Stimulated activated naive CD8-positive, alpha-beta T cell treated with anti-CD3 and anti-CD28 coated beads, Interleukin-15, Interleukin-2, amounts not matched to agents 100 U/mL and 50 U/mL, for 24 hours (primary cell): ENCODE results near the gene VPS4B.
A peak's percentile ranks its signal among the peaks of the same experiment; 100 is the strongest.
"Not testable (repeated sequence)": the region's sequence is repeated elsewhere in the genome, so short reads cannot be mapped to it uniquely, and the experiment has no call there.

Experiments used
- ATAC-seq: fragments of 150-1000 bp; cut with Tn5 transposase; one replicate; pipeline ENCODE4 v1.10.0; 2021
- DNase-seq: peaks from one replicate; pipeline ENCODE4 v3.0.0; 2021

VPS4B gene

DNA sequence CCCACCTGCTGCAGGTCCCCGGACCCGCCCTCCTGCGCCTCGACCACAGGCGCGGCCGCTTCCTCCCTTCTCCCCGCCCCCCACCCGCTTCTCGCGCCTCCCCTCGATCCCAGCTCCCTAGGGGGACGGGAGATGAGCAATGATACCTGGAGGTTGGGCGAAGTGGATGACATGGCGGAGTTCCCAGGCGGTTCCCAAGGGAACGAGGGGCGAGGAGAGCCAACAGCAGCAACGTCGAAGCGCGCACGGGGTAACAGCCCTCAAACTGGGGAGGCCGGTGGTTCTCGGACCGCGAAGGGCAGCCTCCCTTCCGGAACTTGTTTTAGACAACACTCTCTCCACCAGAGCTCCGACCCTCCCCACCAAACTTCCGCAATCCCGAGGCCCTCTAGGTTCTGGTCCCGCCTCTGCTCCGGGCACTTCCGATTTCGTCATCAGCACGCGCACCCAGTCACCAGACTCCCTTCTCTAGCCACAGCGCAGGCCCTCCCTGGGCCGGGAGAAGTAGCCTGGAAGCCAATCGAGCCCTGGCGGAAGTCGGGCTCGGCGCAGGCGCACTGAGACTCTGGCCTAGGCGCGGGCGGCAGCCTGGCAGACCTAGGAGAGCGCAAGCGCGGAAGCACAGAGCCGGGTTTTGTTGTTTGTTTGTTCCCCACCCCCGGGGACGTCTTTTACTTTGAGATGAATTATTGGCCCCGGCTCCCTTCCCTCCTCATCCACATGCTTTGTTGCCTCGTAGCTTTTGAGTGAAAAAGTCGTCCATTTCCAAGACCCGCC is at the start of gene VPS4B:
Gene VPS4B, minus strand, starts transcription at position 390 of the 777 bp plus-strand sequence. Its CDS starts 217 bp downstream, at position 173.
- peak; percentile 99 for DNase-seq

DNA sequence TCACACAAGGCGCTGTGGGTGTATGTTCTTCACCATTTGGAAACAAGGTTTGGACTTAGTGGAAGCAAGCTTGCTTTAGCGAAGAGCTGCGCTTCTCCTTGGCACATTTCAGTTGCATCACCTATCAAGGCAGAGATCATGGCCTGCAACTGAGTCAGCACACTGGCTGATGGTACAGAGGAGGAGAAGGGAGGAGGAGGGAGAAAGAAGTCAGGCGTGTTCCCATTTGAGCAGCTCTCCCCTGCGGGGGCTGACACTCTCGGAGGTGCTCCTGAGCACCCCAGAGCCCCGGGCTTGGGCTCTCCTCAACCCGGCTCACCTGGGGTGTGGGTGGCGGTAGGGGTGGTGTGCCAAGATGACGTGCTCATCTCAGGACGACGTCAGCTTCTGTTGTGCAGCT is 48.5 kb upstream of the VPS4B start:
- DNase-seq, result no peak
- ATAC-seq, result no peak

More for the DNA sequence above, at the start of gene VPS4B:
- peak; percentile 99 for ATAC-seq

DNA sequence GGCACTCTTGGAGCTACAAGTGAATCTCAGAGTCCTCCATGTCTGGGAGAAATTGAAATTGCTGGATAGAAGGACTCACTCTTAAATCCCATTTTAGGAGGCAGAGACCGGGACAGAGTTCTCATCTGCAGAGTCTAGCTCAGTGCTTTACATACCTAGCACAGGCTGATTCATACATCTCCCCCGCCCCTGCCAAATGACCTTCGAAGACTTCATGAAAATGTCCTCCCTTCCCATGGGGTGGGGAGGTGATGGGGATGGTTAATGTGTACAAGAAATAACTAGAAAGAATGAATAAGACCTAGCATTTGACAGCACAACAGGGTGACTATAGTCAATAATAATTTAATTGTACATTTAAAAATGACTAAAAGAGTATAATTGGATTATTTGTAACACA is 46.3 kb upstream of the VPS4B start:
- DNase-seq (no peak), ATAC-seq (no peak)

DNA sequence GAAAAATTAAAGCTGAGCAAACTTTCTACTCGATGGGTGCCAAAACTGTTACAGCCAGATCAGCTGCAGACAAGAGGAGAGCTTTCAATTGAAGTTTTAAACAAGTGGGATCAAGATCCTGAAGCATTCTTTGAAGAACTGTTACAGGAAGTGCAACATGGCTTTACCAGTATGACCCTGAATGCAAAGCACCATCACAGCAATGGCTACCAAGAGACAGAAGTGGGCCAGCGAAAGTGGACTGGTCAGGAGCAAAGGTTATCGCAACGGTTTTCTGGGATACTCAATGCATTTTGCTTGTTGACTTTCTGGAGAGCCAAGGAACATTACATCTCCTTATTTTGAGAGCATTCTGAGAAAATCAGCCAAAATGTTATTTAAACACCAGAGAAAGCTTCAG is 45.4 kb upstream of the VPS4B start:
- no peak for DNase-seq
- ATAC-seq, result no peak

DNA sequence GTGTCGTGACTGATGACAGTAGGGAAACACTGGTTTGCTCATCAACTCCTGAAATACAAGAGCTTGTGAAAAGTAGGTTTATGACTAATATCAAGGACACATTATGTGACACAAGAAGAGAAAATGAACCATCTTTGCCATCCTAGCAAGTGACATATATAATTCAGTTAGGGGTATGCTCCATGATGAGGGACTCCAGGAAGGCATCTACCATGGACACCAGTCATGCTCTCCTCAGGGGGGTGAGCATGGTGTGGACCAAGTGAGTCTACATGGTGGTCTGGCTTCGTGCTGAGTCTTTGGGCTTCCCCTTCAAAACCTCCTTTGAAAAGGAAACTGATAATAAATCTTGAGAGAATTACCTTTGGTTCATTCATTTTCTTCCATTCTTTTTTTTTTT is 42.8 kb upstream of the VPS4B start:
- ATAC-seq, result peak; percentile 75
- DNase-seq, result no peak

DNA sequence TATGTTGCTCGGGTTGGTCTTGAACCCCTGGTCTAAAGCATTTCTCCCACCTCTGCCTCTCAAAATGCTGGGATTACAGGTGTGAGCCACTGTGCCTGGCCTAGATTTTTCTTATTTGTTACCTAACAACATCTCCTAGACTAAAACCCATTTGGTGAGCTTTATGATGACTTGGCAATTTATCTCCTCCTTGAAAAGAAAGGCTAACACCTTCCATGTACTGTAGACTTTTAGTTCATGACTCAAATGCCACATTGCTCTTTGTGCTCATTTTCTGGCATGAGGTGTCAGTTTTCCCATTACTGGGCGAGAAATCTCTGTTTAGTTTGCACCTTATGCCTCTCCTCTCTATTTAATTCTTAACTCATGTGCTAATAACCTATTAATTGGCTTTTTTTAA is 42.2 kb upstream of the VPS4B start:
- no peak for DNase-seq
- peak; percentile 6 for ATAC-seq

DNA sequence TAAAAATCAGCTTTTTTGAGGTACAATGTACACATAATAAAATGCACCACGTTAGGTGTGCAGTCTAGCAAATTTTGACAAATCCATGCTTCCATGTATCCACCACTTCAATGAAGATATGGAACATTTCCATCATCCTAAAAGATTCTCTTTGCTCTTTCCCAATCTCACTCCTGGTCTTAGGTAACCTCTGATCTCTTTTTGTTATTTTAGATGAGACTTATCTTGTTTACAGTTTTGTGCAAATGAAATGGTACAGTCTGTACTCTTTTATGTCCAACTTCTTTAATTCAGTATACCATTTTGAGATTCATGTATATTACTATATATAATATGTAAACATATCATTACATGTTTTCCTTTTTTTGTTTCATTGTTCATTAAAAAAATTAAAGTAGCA is 38.1 kb upstream of the VPS4B start:
- DNase-seq (no peak), ATAC-seq (no peak)

DNA sequence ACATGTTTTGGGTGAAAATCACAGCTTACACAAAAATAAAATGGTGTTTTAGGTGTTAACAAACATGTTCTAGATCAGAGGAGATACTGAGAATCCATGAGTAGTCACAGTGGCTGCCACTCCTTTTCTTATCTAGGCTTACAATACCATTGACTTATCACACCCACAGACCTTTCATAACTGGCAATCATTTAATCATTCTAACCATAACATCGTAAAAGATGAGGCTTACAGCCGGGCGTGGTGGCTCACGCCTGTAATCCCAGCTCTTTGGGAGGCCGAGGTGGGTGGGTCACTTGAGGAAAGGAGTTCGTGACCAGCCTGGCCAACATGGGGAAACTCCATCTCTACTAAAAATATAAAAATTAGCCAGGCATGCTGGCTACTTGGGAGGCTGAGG is 35.7 kb upstream of the VPS4B start:
- ATAC-seq, result no peak
- no peak for DNase-seq

DNA sequence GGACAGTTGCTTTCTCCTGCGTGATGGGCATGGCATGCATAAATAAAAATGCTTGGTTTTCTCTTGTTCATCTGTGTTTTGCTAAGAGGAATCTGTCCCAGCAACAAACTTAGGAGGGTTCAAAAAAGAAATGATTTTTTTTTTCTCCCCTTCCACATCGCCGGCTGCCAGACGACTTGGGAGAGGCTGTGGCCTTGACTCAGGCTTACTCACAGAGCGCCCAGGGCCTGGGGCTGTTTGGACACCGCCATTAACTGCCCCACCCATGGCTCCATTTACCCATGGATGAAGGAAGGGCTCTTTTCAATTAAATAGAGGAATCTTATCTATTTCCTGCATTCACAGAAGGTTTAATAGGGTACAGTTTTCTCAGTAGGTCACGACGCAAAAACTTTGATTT is 32.2 kb upstream of the VPS4B start:
- DNase-seq, result no peak

DNA sequence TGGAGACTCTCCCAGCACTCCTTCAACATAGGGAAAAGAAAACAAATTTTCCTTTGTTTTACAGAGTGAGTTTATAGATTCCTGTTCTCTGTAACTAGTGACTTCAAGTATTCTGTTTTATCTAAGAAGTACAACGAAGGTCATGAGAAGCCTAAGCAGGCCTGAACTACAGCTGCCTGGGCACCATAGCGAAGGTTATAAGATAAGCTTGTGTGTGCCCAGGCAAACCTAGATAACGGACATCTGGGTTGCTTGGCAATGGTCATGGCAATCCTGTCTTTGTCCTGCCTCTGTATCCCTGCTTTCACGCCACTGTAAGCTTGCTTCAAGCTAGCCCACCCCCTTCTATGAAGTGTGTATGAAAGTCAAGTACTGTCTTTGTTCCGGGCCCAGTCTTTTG is 30.5 kb upstream of the VPS4B start:
- DNase-seq, ATAC-seq: not testable (repeated sequence)

More for the DNA sequence above, 32.2 kb upstream of the VPS4B start:
- ATAC-seq, result no peak

DNA sequence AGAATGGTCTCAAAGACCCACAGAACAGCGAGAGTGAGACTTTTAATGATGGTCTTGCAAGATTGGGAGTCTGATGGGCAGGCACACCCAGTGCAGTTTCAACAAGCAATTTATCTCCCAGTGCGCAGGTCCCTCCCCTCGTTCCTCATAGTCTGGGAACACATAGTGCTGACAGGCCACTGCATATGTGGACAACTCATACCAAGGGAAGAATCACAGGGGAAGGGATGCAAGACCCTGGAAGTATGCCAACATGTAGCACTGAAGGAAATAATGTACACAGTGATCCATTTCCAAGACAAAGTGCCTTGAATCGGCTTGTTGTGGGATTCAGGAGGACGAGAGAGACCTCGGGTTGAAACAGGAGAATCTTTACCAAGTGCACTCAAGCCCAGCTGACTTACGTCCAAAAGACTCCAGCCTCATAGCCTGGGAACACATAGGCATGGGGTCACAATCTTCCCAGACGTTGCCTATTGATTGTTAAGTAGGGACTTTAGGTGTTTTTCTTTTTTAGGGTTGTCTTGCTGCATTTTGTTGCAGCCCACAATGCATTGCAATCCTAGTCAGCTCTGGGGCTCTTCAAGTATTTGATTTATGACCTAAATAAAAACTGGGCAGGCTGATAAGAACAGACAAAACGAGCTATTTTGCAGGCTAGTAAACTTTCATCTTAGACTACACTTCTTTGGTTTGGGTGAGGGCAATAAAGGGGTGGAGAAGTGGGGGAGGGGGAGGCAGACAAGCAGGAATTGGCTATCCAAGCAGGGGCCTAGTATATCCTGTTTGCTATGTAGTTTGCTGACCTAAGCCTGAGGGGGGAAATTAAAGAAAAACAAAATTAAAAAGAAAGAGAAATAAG is 29.8 kb upstream of the VPS4B start:
- no peak for ATAC-seq
- DNase-seq, result no peak

DNA sequence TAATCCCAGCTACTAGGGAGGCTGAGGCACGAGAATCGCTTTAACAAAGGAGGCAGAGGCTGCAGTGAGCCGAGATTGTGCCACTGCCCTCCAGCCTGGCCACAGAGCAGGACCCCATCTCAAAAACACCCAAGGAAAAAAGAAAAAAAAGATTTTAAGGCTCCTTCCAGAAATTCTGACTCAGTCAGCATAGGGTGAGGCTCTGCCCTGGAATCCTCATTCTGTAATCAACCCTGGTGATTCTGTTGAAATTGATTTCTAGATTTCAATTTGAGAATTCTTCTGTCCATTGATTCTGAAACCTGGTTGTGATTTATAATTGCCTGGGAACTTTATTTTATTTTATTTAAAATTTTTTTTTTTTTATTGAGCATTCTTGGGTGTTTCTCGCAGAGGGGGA is 27.1 kb upstream of the VPS4B start:
- ATAC-seq, result no peak

DNA sequence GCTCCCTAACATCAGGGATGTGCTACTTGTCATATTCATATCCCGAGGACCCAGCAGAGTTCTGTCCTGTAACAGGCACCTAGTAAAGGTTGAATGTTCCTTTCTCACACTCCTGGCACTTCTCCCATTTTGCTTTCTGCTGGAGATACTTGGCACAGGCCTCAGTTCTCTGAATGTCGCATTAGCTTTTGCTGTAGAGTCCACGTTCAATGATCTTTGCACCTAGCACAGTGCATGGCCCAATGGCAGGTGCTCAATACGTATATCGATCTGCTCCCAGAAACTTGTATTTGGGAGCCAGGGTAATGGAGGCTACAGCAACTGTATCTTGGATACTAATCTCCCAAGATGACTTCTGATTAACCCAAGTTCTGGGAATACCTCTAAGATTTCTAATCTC is 24.8 kb upstream of the VPS4B start:
- no peak for ATAC-seq

More for the DNA sequence above, 27.1 kb upstream of the VPS4B start:
- no peak for DNase-seq

DNA sequence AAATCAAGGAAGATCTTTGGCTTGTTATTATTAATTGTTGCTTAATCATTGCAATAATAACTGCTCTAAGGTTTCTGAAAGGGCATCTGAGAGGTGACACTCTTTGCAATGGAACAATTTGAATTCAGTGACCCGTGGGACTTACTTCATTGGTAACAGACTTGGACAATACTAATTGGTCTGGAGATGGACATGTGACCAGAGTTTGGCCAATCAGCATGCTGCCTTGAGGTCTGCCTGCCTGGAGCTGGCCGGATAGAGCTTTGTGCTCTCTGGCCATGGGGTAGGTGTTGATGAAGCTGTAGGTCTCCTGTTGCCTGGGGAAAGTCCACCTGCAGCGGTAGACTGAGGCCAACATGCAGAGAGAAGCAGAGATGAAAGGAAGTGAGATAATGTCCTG is 24.0 kb upstream of the VPS4B start:
- DNase-seq, result no peak
- ATAC-seq, result no peak

More for the DNA sequence above, 24.8 kb upstream of the VPS4B start:
- DNase-seq, result no peak

DNA sequence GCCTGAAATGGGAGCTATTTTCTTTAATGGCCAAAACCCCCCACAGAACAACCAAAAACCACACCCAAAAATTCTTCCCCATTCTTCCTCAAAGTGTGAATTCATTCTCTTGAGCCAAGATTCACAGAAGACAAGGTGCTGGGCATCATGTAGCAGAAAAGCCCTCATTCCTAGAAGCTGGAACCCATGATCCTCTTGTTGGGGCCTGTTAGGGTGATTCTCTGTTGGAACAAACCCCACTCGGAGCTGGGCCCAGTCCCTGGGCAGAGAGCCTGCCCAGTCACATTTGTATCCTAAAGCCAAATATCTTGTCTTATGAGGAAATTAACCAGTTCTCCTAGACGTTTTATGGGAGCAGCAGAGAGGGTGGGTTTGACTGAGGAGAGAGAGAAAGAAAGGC is 22.8 kb upstream of the VPS4B start:
- ATAC-seq, result no peak

DNA sequence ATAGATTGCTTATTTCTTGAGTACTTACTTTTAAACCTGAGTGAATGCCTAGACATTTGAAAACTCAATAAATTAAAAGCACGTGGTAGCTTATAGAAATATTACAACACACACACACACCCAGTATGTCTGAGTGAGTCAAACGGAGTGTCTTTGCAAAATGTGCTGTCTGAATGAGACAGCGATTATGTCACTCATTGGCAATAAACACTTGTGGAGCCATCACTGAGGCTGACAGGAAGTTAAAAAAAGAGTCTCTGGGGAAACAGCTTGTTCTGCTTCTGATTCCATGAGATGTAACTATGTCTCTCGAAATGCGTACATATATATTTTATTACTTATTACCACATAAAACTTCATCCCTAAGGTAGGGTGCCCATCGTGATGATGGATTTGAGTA is 22.3 kb upstream of the VPS4B start:
- no peak for DNase-seq

More for the DNA sequence above, 22.8 kb upstream of the VPS4B start:
- DNase-seq, result no peak

DNA sequence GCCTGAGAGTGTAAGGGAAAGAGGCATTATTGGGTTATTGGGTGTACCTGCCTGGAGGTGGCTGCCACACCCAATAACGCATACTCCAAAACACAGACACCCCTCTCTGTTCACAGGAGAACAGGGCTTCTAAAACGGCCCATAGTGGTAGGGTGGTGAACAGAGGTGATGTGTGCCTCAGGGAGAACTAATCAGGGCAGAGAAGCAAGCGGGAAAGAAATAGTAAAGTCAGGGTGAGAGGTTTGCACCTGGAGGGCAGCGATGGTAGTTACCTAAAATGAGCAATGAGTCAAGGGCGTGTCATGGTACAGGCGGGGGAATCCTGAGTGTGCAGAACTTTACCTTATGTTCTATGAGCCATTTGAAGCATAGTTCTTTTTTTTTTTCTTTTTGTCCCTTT is 21.6 kb upstream of the VPS4B start:
- no peak for DNase-seq
- ATAC-seq, result no peak

More for the DNA sequence above, 22.3 kb upstream of the VPS4B start:
- no peak for ATAC-seq

DNA sequence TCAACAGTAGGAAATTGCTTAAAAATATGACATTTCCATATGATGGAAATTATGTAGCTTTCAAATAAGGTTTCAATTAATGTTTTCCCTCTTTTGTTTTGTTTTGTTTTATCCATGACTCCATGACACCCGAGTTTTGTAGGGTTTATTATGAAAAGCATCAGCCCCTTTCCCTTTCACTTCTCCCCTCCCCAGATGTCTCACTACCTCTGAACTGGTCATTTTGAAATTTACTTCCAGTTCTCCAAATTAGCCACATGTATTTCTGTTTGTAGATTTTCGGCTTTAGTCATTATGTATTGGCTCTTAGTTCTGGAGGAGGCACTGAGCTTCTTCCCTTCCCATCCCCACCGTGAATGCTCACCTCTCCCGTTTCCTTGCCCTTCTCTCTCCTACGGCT is 18.6 kb upstream of the VPS4B start:
- no peak for DNase-seq

DNA sequence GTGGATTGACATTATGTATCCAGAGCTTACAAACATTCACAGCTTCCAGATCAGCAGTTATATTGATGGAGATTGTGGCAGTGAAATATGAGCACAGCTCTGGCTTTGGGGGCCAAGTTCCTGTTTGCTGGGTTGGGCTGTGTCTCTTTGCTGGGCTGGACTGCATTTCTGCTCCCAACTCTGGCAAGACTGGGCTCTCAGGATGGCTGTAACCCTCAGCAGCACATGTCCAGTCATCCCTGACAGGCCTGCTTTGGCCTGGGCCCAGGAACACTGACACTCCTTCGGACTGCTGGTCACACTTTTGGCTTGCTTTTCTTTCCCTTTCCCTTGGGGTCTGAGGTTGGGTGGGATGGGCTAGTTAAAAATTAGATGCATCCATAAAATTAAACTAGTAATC is 17.9 kb upstream of the VPS4B start:
- no peak for ATAC-seq

More for the DNA sequence above, 18.6 kb upstream of the VPS4B start:
- ATAC-seq, result no peak

DNA sequence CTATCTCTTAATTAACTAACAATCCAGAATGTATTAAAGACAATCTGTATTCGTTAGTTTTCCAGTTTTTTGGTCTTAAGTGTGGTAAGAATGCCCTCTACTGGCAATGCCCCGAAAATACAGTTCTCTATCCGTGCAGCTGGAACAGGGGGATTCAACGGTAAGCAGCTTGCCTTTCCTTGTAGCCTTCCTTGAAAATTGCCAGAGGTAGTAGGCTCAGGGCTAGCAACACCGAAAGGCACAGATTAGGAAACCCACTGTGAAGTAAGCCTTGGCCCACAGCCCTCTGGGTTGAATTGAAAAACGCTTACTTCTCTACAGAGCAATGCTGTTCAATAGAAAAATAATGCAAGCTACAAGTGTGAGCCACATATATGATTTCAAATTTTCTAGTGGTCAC is 17.1 kb upstream of the VPS4B start:
- ATAC-seq (peak; percentile 55), DNase-seq (peak; percentile 22)

More for the DNA sequence above, 17.9 kb upstream of the VPS4B start:
- no peak for DNase-seq

DNA sequence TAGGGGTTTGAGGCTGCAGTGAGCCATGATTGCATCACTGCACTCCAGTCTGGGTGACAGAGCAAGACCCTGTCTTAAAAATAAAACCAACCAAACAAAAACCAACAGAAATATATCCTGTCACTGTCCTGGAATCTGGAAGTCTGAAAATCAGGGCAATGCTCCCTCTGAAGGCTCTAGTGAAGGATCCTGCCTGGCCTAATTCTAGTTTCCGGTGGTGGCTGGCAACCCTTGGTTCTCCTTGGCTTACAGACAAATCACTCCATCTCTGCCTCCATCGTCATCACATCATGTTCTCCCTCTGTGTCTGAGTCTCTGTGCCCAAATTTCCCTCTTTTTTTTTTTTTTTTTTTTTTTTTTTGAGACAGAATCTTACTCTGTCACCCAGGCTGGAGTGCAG is 15.9 kb upstream of the VPS4B start:
- no peak for ATAC-seq

DNA sequence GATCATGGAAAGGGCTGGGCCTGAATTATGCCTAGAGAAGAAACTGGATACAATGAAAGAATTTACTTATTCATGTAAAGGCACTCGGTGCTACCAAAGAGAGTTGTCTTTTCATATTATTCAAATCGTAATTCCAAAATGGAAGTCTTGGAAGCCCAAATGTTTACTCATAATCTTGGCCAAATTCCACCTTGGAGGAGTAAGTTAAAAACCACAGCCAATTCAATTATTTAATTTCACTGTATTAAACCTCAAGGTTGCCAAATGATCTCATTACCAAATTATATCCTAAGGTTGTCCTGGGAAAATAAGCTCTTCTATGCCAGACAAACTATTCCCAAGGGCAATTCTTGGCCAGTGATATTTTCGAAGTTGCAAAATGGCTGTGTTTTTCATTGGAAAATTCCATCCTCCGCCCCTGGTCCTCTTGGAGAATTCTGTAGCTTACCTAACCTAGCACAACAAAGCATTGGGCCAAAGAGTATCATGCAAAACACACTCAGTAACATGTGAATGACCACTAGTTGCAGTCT is 11.1 kb upstream of the VPS4B start:
- DNase-seq (no peak), ATAC-seq (no peak)

More for the DNA sequence above, 15.9 kb upstream of the VPS4B start:
- no peak for DNase-seq

DNA sequence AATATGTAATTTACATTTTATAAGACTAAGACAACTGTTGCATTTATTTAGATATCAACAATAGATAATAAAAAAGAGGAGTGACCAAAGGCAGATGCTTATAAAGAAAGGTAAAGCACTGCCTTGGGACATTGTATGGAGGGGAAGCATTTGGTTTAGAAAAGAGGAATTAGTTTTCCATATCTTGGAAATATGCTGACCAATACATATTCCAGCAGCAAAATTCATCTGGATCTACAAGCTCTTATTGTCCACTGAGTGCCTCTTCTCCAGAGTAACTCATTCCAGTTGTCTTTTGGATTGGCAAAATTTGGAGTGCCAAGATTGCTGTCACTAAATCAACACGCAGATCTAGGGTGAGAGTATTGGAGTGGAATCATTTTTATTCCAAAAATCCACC is 8.9 kb upstream of the VPS4B start:
- DNase-seq (no peak), ATAC-seq (no peak)
